ENCODE measurements around the gene RASSF7.

DNA sequence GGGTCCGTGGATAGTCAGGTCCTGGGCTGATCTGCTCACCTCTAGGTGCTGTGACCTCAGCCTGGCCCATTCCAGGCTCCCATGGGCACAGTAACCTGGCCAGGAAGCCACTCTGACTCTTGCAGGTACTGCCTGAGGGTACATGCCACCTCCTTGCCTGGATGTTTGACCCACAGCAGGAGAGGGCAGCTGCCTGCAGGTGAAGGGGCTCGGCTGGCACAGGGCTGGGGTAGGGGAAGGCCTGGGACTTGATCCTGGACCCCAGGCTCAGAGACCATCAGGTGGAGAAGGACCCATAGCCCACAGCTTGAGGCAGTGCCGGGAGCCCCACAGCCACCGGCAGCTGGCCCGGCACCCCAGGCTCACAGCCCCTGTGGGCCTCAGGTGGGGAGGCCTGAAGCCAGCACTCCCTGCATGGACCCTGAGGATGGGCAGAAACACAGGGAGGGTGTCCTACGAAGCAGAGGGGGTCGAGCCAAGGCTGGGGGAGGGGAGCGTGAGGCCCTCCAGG lies 20.7 kb upstream of the RASSF7 start:
- TF ChIP-seq, protein P1, sequence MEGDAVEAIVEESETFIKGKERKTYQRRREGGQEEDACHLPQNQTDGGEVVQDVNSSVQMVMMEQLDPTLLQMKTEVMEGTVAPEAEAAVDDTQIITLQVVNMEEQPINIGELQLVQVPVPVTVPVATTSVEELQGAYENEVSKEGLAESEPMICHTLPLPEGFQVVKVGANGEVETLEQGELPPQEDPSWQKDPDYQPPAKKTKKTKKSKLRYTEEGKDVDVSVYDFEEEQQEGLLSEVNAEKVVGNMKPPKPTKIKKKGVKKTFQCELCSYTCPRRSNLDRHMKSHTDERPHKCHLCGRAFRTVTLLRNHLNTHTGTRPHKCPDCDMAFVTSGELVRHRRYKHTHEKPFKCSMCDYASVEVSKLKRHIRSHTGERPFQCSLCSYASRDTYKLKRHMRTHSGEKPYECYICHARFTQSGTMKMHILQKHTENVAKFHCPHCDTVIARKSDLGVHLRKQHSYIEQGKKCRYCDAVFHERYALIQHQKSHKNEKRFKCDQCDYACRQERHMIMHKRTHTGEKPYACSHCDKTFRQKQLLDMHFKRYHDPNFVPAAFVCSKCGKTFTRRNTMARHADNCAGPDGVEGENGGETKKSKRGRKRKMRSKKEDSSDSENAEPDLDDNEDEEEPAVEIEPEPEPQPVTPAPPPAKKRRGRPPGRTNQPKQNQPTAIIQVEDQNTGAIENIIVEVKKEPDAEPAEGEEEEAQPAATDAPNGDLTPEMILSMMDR (IDR thresholded peaks at IDR 0.05) = no peak
- TF ChIP-seq POLR2A (IDR thresholded peaks at IDR 0.05) = no peak

Measured in lower leg skin (tissue), 3 donors.